ENCODE results near the gene NALCN.

- no peak for TF ChIP-seq JUND (IDR thresholded peaks at IDR 0.05)
- TF ChIP-seq, protein P1, sequence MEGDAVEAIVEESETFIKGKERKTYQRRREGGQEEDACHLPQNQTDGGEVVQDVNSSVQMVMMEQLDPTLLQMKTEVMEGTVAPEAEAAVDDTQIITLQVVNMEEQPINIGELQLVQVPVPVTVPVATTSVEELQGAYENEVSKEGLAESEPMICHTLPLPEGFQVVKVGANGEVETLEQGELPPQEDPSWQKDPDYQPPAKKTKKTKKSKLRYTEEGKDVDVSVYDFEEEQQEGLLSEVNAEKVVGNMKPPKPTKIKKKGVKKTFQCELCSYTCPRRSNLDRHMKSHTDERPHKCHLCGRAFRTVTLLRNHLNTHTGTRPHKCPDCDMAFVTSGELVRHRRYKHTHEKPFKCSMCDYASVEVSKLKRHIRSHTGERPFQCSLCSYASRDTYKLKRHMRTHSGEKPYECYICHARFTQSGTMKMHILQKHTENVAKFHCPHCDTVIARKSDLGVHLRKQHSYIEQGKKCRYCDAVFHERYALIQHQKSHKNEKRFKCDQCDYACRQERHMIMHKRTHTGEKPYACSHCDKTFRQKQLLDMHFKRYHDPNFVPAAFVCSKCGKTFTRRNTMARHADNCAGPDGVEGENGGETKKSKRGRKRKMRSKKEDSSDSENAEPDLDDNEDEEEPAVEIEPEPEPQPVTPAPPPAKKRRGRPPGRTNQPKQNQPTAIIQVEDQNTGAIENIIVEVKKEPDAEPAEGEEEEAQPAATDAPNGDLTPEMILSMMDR (IDR thresholded peaks at IDR 0.05; ENCODE audit: low read depth, low read length, missing input control) = no peak
- TF ChIP-seq RAD21 (IDR thresholded peaks at IDR 0.05) = no peak
- no peak for TF ChIP-seq TAF1 (conservative IDR thresholded peaks at IDR 0.05)
- no peak for TF ChIP-seq GABPA (IDR thresholded peaks at IDR 0.05 in 1 of 2, conservative IDR thresholded peaks at IDR 0.05 in 1 of 2)
- no peak for TF ChIP-seq MAX (IDR thresholded peaks at IDR 0.05)
Observed at GRCh38 chr13:101090287-101090686, 326.0 kb downstream of the NALCN start.

All from liver (tissue), 3 donors.